HG03342 (cell line): Measurements from ENCODE around the gene CCDC154.

Source experiments
- ATAC-seq: cut with Tn5 transposase; IDR thresholded peaks from one replicate; pipeline ENCODE4 v1.9.1; 2021; ENCODE audit warnings: mild to moderate bottlenecking, moderate library complexity; ENCODE audit not compliant: unreplicated experiment

Gene CCDC154

GRCh38 chr16:1457489-1458245 lies 13.3 kb upstream of the CCDC154 start:
- ATAC-seq, result no peak

DNA sequence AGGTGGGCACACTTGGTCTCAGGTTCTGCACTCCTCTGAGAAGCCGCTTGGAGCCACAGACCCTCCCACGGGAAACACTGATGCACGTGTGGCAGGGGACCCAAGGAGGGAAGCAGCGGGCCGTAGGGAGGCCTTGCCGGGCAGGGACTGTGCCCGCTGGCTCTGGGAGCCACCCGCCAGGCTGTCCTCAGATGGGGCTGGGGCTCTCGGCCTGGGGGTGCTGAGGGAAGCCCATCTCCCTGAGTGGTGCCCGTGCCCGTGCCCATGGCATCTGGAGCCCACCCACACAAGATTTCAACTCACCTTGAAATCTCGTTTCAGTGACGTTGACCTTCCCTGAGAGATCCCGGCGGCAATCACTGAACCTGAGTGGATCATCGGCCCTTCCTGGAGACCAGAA lies 12.6 kb upstream of the CCDC154 start:
- no peak for ATAC-seq

GRCh38 chr16:1455190-1456171 lies 11.1 kb upstream of the CCDC154 start:
- ATAC-seq, result no peak

GRCh38 chr16:1454561-1454960 lies 10.2 kb upstream of the CCDC154 start:
- ATAC-seq, result no peak

DNA sequence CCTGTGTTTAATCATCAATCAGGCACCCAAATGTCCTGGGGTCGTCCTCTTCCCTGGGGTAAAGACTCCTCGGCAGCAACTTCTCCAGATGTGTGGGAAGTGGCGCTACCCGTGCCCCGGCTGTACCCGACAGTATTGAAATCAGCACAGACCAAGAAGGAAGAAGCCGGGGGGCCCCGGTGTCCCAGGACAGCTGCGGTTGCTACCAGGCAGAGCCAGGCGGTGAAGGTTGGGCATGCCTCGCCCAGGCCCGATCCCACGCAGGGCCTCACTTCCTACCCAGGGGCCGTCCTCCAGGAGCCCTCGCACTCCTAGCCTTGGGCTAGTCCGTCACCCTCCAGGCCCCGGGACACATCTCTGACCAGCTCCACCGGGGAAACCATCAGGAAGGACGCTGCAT lies 9.0 kb upstream of the CCDC154 start:
- no peak for ATAC-seq

DNA sequence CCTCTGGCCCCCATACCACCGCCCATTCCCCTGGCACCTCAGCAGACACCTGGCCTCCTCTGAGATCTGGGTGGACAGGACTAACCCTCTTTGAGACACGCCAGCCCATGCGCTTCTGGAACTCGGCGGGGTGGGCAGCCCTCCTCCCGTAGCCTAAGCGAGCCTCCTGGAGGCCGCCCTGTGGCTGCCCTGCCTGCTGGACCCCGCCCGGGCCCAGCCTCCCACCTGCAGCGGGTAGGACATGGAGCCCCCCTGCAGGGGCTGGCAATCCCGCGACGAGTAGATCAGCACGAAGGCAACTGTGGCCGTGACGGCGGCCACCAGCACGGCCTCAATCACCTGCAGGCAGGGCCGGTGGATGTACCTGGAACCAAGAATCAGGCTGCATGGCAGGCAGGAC lies 8.2 kb upstream of the CCDC154 start:
- no peak for ATAC-seq

DNA sequence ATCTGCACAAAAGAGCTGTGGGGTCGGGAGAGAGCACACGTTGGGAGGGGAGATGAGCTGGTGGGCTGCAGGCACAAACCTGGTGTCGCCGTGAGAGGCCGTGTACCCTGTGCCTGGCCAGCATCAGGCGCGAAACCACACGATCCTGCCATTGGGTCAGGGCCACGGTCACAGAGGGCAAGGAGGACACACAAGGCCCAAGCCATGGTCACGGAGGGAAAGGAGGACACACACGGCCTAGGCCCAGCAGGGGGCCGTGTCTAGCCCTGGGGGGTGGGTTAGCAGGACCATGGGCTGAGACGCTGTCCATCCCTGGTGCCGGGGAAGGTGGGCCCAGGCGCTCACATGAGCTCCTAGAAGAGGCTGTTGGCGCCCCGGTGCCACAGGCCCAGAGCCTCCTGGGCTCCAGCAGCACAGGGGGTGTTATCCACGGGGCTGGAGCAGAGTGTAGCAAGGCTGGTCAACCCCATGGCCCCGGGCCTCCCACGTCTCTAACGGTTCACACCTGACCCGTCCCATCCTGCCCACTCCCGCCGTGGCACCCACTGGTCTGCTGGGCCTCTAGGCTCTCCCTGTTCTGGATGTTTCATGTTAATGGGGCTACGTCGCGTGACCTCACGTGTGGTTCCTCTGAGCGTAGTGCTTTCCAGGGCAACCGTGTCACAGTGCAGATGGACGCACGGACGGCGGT lies 7.5 kb upstream of the CCDC154 start:
- no peak for ATAC-seq

- ATAC-seq, result no peak
These were observed 6.5 kb upstream of the CCDC154 start for GRCh38 chr16:1450841-1451240.

DNA sequence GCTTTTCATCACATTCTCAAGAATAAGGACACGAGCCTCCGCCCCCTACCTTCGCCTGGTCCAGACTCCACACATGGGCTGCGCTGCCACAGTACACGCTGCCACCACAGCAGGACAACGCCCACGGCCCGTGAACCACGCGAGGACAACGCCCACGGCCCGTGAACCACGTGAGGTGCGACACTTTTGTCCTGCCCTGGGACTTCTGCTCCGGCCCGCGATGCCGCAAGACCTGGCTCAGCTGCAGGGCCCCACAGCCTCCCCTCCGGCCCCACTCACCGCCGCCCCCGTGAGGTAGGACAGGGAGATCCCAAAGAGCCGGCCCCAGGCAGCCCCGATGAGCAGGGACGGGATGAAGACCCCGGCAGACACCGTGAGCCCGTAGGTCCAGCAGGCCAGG lies 5.9 kb upstream of the CCDC154 start:
- ATAC-seq, result no peak

- ATAC-seq, result no peak
These were observed 4.9 kb upstream of the CCDC154 start for GRCh38 chr16:1449201-1449788.

GRCh38 chr16:1448536-1449116 lies 4.3 kb upstream of the CCDC154 start:
- ATAC-seq, result no peak

GRCh38 chr16:1447965-1448364 lies 3.6 kb upstream of the CCDC154 start:
- no peak for ATAC-seq

GRCh38 chr16:1446296-1447080 lies 2.1 kb upstream of the CCDC154 start:
- ATAC-seq, result no peak

DNA sequence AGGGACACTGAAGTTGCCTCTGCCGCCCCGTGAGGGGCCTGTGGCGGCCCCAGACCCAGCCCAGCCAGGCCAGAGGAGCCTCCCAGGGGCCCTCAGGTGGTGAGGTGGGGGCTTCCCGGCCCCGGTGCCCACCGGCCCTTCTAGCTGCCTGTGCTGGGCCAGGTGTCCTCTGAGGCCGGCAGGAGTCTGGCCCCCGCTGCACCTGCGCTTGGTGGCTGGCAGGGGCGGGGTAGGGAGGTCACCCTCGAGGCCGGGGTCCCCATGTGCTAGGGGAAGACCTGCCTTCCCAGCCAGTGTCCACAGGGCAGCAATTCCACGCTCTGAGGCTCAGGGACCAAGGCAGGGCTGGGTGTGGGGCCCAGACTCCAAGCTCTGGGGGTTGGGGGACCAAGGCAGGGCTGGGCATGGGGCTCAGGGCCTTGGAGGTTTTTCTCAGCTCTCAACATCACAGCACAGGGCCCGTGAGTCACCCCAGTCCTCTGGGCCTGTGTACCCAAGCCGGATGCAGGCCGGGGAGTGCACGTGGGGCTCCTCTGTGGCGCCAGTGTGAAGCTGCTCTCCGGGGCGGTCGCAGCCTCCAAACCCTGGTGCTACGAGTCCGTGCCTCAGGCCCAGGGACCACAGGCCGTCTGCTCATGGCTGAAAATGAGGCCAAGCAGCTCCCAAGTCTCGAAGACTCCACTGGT lies 1.3 kb upstream of the CCDC154 start:
- ATAC-seq, result no peak

GRCh38 chr16:1444730-1445517 lies 568 bp upstream of the CCDC154 start:
- ATAC-seq, result no peak

GRCh38 chr16:1443403-1443973 lies 868 bp downstream of the CCDC154 start:
- no peak for ATAC-seq

DNA sequence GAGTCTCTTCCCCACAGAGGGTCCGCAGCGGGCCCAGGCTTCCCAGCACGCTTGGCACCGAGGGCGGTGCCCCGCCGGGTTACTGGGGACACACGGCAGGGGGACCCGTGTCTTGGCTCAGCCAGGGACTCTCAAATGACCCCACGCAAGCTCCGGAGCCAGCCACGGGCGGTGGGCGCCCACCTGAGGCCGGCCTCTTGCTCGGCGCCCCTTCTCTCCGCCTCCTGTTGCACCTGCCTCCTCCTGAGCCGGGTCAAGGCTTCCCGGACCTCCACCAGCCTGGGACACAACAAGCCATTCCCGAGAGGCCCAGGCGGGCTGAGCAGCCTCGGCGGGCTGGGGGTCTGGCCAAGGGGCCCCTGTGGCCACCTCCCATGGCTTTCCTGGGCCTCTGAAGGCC lies 1.7 kb downstream of the CCDC154 start:
- ATAC-seq, result no peak

DNA sequence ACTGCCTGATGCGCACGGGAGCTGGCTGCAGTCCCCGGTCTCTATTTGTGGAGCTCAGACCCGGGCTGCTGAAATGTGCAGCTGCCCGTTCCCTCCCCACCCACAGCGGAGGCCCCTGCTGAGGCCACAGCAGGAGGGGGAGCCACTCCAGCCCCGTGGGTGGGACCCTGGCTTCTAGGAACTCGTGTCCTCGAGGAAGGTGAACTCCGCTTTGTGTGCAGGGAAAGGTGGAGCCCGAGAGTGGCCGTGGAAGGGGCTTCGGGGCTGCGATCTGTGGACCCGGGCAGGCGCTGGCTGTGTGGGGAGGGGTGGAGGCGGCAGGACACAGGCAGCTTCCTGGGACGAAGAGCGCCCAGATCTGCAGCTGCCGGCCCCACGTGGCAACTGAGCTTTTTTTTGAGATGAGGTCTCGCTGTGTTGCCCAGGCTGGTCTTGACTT lies 2.9 kb downstream of the CCDC154 start:
- ATAC-seq, result no peak
